CD4-positive, alpha-beta T cell treated with Interleukin-10 for 1 hour (primary cell): ENCODE results near the gene SLAMF6.
"Not testable (repeated sequence)": the region's sequence is repeated elsewhere in the genome, so short reads cannot be mapped to it uniquely, and the experiment has no call there.

ENCODE experiments used
- DNase-seq: peaks from one replicate; pipeline ENCODE4 v3.0.0-alpha.2; 2020

Gene SLAMF6

DNA sequence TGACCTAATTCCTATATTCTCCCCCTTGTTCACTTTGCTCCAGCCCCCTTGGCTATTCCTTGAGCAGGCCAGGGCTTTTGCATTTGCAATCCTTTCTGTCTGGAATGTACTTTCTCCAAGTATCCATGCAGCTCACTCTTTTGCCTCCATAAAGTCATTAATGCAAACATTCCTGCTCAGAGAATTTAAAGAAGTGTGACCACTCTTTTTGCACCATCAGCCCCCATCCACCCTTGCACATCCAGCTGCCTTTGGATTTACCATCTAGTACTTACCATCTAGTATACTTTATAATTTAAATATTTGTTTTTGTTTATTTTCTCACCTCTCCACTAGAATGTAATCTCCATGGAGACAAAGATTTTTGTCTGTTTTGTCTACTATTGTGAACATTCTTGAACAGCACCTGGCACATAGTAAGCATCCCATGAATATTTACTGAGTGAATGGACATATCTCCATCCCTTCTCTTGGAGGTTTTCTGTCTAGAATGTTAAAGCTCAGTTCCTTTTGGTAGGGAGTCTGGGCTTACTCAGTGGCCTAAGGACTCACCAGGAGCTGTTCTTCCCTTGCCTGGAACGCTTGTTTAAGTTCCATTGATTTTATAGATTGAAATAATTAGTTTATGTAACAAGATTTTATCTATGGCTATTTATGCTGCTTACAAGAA is 22.6 kb downstream of the SLAMF6 start:
- no peak for DNase-seq

DNA sequence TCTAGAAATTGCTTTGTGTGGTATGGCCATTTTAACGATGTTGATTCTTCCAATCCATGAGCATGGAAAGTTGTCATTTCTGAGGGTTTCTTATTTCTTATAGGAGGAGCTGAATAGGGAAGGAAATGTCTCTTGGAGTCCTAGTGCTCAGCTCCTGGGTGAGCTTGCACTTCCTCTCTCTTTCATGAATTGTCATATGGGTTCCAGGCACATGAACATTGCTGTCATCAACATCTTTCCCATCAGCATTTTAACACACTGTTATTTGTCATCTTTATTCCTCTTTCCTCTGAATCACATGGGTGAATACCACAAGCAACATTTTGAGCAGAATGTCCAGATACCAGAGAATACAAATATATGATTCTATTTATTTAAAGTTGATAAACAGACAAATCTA is 23.4 kb downstream of the SLAMF6 start:
- DNase-seq, result no peak

DNA sequence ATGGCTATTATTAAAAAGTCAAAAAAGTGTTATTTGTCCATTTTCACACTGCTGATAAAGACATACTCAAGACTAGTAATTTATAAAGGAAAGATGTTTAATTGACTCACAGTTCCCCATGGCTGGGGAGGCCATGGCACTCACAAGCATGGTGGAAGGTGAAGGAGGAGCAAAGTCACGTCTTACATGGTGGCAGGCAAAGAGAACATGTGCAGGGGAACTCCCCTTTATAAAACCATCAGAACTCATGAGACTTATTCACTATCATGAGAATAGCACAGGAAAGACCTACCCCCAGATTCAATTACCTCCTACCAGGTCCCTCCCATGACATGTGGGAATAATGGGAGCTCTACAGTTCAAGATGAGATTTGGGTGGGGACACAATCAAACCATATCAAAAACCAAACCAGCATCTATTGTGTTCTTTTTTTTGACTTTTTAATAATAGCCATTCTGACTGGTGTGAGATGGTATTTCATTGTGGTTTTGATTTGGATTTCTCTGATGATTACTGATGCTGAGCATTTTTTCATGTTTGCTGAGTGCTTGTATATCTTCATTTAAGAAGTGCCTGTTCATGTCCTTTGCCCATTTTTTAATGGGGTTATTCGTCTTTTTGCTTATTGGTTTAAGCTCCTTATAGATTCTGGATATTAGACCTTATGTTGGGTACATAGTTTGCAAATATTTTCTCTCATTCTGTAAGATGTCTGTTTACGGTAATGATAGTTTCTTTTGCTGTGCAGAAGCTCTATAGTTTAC is 24.6 kb downstream of the SLAMF6 start:
- not testable (repeated sequence) for DNase-seq

- no peak for DNase-seq
These were observed 26.7 kb downstream of the SLAMF6 start for GRCh38 chr1:160496334-160496733.

GRCh38 chr1:160494620-160495019 is 28.4 kb downstream of the SLAMF6 start:
- DNase-seq, result peak; percentile 13

- DNase-seq, result no peak
These were observed 30.4 kb downstream of the SLAMF6 start for GRCh38 chr1:160492617-160493016.

DNA sequence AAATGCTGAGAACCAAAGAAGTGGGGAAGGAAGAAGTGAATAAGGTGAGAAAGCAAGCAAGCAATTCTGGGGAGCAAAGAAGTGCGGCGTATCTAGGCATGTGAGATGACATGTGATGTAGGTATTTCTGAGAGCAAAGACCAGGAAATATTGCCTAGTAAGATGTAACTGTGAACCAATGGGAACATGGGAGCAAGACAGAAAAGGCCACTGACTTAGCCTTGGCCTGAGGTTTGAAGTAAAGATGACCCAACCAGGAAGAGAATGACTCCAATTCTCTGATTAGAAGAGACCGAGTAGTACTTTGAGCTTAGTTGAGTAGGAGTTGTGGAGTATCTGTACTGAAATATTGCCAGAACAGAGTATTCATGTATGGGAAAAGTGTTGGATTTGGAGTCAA is 31.1 kb downstream of the SLAMF6 start:
- DNase-seq, result no peak

- no peak for DNase-seq
These were observed 32.0 kb downstream of the SLAMF6 start for GRCh38 chr1:160491017-160491416.

GRCh38 chr1:160489513-160490261 is 33.4 kb downstream of the SLAMF6 start:
- DNase-seq, result no peak

- no peak for DNase-seq
These were observed 34.6 kb downstream of the SLAMF6 start for GRCh38 chr1:160488347-160489058.

- no peak for DNase-seq
These were observed 36.6 kb downstream of the SLAMF6 start for GRCh38 chr1:160486453-160486852.

DNA sequence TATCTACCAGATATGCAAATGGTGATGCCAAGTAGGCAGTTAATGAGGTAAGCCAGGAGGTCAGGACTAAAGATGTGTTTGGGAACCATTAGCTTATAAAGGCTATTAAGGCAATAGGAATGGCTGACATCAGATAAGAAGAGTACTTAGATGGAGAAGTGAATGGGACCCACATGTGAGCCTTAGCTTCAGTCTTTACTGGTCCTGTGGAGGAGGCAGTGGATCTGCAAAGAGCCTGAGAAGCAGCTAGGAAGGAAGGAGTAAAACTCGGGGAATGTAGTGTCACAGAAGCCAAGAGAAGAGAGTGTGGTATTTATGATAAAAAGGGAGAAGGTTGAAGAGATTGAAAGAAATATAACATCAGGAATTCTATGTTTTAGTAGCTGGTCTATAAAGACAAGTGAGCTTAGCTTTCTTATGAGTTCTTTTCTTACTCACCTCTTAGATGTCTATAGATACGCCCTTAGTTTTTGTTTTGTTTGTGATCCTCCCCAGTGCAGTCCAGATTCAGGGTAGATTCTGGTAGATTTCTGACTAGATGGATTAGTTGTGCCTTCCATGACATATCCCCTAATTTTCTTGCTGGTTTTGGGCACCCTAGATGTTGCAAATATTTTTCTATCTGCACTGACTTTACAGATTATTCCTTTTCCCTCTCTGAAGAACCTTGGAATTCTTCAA is 39.4 kb downstream of the SLAMF6 start:
- no peak for DNase-seq

GRCh38 chr1:160481979-160482596 is 41.0 kb downstream of the SLAMF6 start:
- no peak for DNase-seq

DNA sequence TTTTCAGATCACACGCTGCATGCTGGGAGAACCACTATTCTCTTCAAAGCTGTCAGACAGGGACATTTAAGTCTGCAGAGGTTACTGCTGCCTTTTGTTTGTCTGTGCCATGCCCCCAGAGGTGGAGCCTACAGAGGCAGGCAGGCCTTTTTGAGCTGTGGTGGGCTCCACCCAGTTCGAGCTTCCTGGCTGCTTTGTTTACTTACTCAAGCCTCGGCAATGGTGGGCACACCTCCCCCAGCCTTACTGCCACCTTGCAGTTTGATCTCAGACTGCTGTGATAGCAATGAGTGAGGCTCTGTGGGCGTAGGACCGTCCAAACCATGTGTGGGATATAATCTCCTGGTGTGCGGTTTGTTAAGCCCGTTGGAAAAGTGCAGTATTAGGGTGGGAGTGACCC is 42.3 kb downstream of the SLAMF6 start:
- peak; percentile 38 for DNase-seq

- DNase-seq, result not testable (repeated sequence)
These were observed 44.0 kb downstream of the SLAMF6 start for GRCh38 chr1:160479091-160479490.

GRCh38 chr1:160474392-160475242 is 48.4 kb downstream of the SLAMF6 start:
- no peak for DNase-seq

DNA sequence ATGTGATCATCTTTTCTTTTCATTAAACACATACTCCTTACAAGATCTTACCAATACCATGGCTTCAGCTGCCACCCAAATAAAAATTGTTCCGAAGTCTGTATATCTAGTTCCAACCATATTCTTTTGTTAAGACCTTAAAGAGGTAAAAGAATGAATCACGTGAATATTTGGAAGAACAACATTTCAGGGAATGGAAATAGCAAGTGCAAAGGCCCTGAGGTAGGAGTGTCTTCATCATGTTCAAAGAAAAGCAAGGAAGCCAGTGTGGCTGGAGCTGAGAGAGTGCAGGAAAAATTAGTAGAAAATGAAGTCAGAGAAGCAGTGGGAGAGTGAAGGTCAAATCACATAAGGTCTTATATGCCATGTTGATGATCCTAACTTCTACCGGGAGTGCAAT is 50.9 kb downstream of the SLAMF6 start:
- no peak for DNase-seq

DNA sequence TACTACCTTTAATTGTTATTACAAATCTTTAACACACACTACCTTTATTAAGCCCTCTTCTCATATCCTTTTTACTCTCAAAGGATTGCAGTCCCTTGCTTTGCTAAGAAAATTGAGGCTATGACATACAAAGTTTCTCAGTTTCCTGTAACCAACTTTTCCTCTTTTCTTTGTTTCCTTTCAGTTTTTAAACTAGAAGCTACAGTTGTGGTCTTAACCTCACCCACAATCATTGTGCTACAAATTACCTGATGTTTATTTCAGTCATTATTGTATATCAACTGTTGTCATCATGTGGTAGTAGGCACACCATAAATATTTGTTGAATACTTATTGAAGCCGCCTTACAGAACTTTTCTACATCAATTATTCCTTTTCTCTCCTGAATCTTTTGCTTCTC is 51.8 kb downstream of the SLAMF6 start:
- peak; percentile 22 for DNase-seq

DNA sequence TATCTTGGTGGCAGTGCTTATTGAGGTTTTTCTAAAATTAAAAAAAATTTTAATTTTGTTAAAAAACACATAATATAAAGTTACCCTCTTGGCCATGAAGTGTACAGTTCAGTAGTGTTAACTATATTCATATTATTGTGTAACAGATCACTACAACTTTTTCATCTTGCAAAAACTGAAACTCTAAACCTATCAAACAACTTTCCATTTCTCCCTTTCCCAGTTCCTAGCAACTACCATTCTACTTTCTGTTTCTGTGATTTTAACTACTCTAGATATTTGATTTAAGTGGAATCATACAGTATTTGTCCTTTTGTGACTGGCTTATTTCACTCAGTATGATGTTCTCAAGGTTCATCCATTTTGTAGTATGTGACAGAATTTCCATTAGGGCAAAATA is 55.5 kb downstream of the SLAMF6 start:
- DNase-seq, result no peak

GRCh38 chr1:160466961-160467360 is 56.1 kb downstream of the SLAMF6 start:
- DNase-seq, result no peak

- no peak for DNase-seq
These were observed 57.9 kb downstream of the SLAMF6 start for GRCh38 chr1:160465123-160465522.
